HUES6 (cell line): ENCODE data around the gene VPS13D.

Experiments
- H3K27ac ChIP-seq: 2 replicates; pipeline ENCODE4 v1.7.0; 2013; ENCODE audit warnings: low read depth, mild to moderate bottlenecking, low read length, inconsistent platforms
- H3K27me3 ChIP-seq: 2 replicates; pipeline ENCODE4 v1.6.1; 2013; ENCODE audit warnings: low read length; ENCODE audit not compliant: control insufficient read depth, insufficient read depth
- H3K36me3 ChIP-seq: 2 replicates; pipeline ENCODE4 v1.6.1; 2013; ENCODE audit warnings: low read length; ENCODE audit not compliant: control insufficient read depth, insufficient read depth
- H3K4me1 ChIP-seq: 2 replicates; pipeline ENCODE4 v1.6.1; 2013; ENCODE audit warnings: low read length; ENCODE audit not compliant: control insufficient read depth, insufficient read depth
- H3K4me3 ChIP-seq: 2 replicates; pipeline ENCODE4 v1.5.1; 2013; ENCODE audit warnings: low read depth, low read length
- H3K9ac ChIP-seq: one replicate; pipeline ENCODE4 v1.6.1; 2013; ENCODE audit warnings: mild to moderate bottlenecking, low read length
- H3K9me3 ChIP-seq: 2 replicates; pipeline ENCODE4 v1.6.1; 2013; ENCODE audit warnings: low read depth, low read length; ENCODE audit not compliant: control insufficient read depth, insufficient read depth

VPS13D gene

GRCh38 chr1:12338017-12338416 lies 108.2 kb downstream of the VPS13D start:
- Histone ChIP-seq H3K4me3 (no peak overlapping the region), H3K36me3 (peaks cover 35% of the 10 kb centered on the region), H3K9ac (no peak overlapping the region), H3K9me3 (no peaks in the 10 kb centered on the region), H3K27me3 (no peaks in the 10 kb centered on the region), H3K4me1 (no peaks in the 10 kb centered on the region), H3K27ac (no peak overlapping the region)

- no peak overlapping the region for H3K4me3 ChIP-seq
- no peaks in the 10 kb centered on the region for H3K4me1 ChIP-seq
- no peak overlapping the region for H3K27ac ChIP-seq
- H3K9me3 ChIP-seq: no peaks in the 10 kb centered on the region
- peaks cover 27% of the 10 kb centered on the region for H3K36me3 ChIP-seq
- H3K27me3 ChIP-seq: no peaks in the 10 kb centered on the region
- no peak overlapping the region for H3K9ac ChIP-seq
Observed at GRCh38 chr1:12338823-12339222, 109.0 kb downstream of the VPS13D start.

DNA sequence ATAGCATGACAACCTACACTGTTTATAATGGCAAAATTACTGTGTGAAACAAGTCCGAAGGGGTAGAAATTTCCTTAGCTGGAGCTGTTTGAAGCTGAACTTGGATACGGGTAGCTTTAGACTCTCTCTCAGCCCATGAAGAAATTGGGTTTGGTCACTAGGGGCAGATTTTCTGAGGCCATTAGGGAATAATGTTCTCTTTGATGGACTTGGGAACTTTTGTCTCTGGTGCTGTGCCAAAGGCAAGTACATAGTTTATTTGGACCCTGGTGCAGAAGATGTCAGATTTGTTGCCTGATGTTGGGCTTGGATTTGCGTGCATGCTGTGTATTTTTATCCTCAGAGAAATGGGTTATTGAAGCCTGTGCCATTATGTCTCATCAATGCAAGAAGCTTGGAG lies 109.6 kb downstream of the VPS13D start:
- H3K9ac ChIP-seq: no peak overlapping the region
- H3K27me3 ChIP-seq: no peaks in the 10 kb centered on the region
- no peak overlapping the region for H3K27ac ChIP-seq
- no peak overlapping the region for H3K4me3 ChIP-seq
- peaks cover 21% of the 10 kb centered on the region for H3K36me3 ChIP-seq
- no peaks in the 10 kb centered on the region for H3K4me1 ChIP-seq
- H3K9me3 ChIP-seq: no peaks in the 10 kb centered on the region

DNA sequence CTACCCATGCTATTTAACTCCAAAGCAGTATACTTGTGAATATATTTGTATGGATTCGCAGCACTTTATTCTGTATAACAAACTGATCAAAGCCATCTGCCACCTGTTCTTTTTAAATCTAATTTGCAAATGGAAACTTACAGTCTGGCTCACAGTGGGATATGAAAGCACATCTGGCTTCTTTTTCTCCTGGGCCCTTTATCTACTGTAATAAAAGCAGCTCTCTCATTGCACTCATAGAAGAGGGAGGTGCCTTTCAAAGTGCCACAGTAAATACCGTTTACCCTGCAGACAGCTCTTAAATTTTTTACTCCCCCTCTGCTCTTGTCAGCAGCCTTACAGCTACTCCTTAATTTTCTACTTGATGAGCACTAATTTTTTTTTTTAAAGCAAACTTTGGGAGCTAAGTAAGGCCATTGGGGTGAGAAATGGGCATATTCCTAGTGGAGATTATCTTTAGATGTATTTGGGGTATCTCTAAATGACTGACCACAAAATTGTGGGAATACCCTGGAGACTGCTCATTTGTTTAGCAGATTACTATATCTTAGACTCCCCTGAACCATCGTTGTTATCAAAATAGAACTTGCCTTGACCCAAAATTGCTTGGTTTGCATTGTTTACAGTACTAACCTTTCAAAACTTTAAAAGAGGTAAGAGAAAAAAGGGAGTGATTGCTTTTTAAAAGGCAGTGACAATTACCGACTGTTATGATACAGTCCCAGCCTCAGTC lies 110.1 kb downstream of the VPS13D start:
- Histone ChIP-seq H3K4me3 (no peak overlapping the region), H3K27me3 (no peaks in the 10 kb centered on the region), H3K9ac (no peak overlapping the region), H3K27ac (no peak overlapping the region), H3K4me1 (no peaks in the 10 kb centered on the region), H3K36me3 (peaks cover 19% of the 10 kb centered on the region), H3K9me3 (no peaks in the 10 kb centered on the region)

- Histone ChIP-seq H3K4me3 (no peak overlapping the region), H3K27me3 (no peaks in the 10 kb centered on the region), H3K9ac (no peak overlapping the region), H3K9me3 (no peaks in the 10 kb centered on the region), H3K27ac (no peak overlapping the region), H3K36me3 (peaks cover 19% of the 10 kb centered on the region), H3K4me1 (no peaks in the 10 kb centered on the region)
Observed at GRCh38 chr1:12340544-12340930, 110.7 kb downstream of the VPS13D start.

- Histone ChIP-seq H3K4me1 (no peaks in the 10 kb centered on the region), H3K9me3 (no peaks in the 10 kb centered on the region), H3K27me3 (no peaks in the 10 kb centered on the region), H3K36me3 (peaks cover 25% of the 10 kb centered on the region), H3K4me3 (no peak overlapping the region), H3K27ac (no peak overlapping the region), H3K9ac (no peak overlapping the region)
Observed at GRCh38 chr1:12341667-12342066, 111.8 kb downstream of the VPS13D start.

DNA sequence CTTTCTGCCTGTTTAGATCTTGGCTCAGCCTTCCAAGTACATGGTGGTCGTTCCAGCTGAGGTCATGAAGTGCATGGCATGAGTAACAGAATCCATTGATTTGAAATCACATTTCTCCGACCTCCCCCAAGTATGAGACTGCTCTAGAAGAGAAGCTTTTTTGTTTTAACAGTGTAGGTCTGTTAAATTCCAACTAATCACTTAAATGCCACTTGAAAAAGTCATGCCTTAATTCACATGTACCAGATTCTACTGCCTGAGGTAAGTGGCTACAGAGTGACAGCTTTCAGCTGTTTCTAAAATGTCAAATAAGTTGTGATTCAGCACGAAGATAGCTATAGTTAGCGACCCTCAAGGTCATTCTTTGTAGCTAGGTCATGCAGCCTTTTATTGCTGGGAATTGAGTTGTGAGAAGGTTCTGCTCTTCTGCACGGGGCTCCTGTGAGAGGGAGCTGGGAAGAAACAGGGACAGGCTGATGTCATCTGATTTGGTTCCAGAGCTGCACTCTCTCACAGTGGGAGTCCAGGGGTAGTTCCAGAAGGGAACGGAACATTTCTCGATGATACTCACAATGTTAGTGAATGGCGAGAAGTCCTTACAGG lies 112.7 kb downstream of the VPS13D start:
- no peaks in the 10 kb centered on the region for H3K4me1 ChIP-seq
- no peaks in the 10 kb centered on the region for H3K27me3 ChIP-seq
- H3K4me3 ChIP-seq: no peak overlapping the region
- H3K27ac ChIP-seq: no peak overlapping the region
- H3K9me3 ChIP-seq: no peaks in the 10 kb centered on the region
- peaks cover 31% of the 10 kb centered on the region for H3K36me3 ChIP-seq
- H3K9ac ChIP-seq: no peak overlapping the region

- peaks cover 37% of the 10 kb centered on the region for H3K36me3 ChIP-seq
- no peak overlapping the region for H3K9ac ChIP-seq
- H3K9me3 ChIP-seq: no peaks in the 10 kb centered on the region
- no peaks in the 10 kb centered on the region for H3K4me1 ChIP-seq
- no peaks in the 10 kb centered on the region for H3K27me3 ChIP-seq
- H3K4me3 ChIP-seq: no peak overlapping the region
- no peak overlapping the region for H3K27ac ChIP-seq
Observed at GRCh38 chr1:12343823-12344487, 114.1 kb downstream of the VPS13D start.

- Histone ChIP-seq H3K4me3 (no peak overlapping the region), H3K9ac (no peak overlapping the region), H3K9me3 (no peaks in the 10 kb centered on the region), H3K4me1 (no peaks in the 10 kb centered on the region), H3K27me3 (no peaks in the 10 kb centered on the region), H3K27ac (no peak overlapping the region), H3K36me3 (peaks cover 45% of the 10 kb centered on the region)
Observed at GRCh38 chr1:12344596-12345349, 114.9 kb downstream of the VPS13D start.

DNA sequence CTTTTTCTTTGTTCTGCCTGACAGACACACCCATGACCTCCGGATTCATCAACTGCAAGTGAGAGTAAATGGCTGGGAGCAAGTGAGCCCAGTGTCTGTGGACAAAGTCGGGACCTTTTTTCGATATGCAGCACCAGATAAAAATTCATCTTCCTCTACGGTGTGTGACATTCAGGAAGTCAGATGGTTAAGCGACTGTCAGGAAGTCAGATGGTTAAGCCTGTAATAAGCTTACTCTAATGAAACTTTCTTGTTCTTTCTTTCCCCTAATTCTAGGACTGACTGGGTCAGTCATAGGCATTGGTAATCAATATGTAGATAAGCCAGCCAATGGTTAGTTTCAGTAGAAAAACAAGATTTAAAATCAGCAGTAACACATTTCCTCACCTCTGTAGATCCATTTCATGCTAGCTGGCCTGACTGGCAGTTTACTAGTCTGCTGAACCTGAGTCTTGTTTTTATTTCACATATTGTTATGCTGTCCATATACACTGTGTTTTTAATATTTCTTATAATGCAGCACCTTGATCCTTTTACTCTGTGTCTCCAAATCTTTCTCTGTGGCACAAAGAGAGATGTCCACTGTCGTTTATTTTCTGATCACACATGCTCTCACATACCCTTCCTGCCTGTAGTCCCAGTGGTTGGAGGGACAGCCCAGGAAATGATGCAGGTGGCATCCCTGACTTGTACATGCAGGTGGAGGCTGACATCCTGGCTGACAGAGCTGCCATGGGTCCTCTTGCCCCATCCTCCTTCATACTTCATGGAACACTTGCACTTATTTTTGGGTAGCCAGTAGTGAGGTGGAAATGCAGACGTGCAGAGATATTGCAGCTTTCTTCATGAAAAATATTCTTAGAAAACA lies 115.8 kb downstream of the VPS13D start:
- H3K36me3 ChIP-seq: peaks cover 49% of the 10 kb centered on the region
- H3K4me1 ChIP-seq: no peaks in the 10 kb centered on the region
- no peak overlapping the region for H3K27ac ChIP-seq
- no peaks in the 10 kb centered on the region for H3K27me3 ChIP-seq
- H3K9me3 ChIP-seq: no peaks in the 10 kb centered on the region
- H3K9ac ChIP-seq: no peak overlapping the region
- H3K4me3 ChIP-seq: no peak overlapping the region
